Smooth muscle cell (in vitro differentiated cells): ENCODE measurements around the gene ELMO1. TPM values are rescaled to one million over a fixed set of nuclear protein-coding genes. Genes with fewer than 3 reads are reported as not detected.

Source experiments
- DNase-seq: peaks from one replicate; lab custom pipeline; 2025; ENCODE audit not compliant: unreplicated experiment; lab: John Stamatoyannopoulos, UW
- H2AFZ ChIP-seq: fragments of 200-600 bp; sonication (generic); 2 replicates; pipeline ENCODE4 v1.6.0; 2016; ENCODE audit warnings: antibody characterized with exemption, low read depth, mild to moderate bottlenecking
- H3F3A ChIP-seq: fragments of 200-600 bp; sonication (generic); 2 replicates; pipeline ENCODE4 v1.6.0; 2017; ENCODE audit warnings: antibody characterized with exemption, low read depth
- H3K27ac ChIP-seq: fragments of 200-600 bp; sonication (generic); 2 replicates; pipeline ENCODE4 v1.5.1; 2016; ENCODE audit warnings: low read depth, mild to moderate bottlenecking
- H3K27me3 ChIP-seq: fragments of 200-600 bp; sonication (generic); 2 replicates; pipeline ENCODE4 v1.6.1; 2016; ENCODE audit warnings: low read depth, mild to moderate bottlenecking
- H3K36me3 ChIP-seq: fragments of 200-600 bp; sonication (generic); 2 replicates; pipeline ENCODE4 v1.5.1; 2016; ENCODE audit warnings: low read depth
- H3K4me1 ChIP-seq: fragments of 200-600 bp; sonication (generic); 2 replicates; pipeline ENCODE4 v1.5.1; 2016; ENCODE audit warnings: low read depth
- H3K4me2 ChIP-seq: fragments of 200-600 bp; sonication (generic); 2 replicates; pipeline ENCODE4 v1.6.0; 2016; ENCODE audit warnings: mild to moderate bottlenecking
- H3K4me3 ChIP-seq: fragments of 200-600 bp; sonication (generic); 2 replicates; pipeline ENCODE4 v1.5.1; 2016; ENCODE audit warnings: mild to moderate bottlenecking
- H3K79me2 ChIP-seq: fragments of 200-600 bp; sonication (generic); 2 replicates; pipeline ENCODE4 v1.6.0; 2016; ENCODE audit warnings: low read depth, mild to moderate bottlenecking
- H3K9ac ChIP-seq: fragments of 200-600 bp; sonication (generic); 2 replicates; pipeline ENCODE4 v1.6.0; 2016; ENCODE audit warnings: low read depth
- H3K9me3 ChIP-seq: fragments of 200-600 bp; sonication (generic); replicated peaks from 2 replicates; pipeline ENCODE4 v1.5.1; 2016; ENCODE audit warnings: low read depth
- H4K20me1 ChIP-seq: fragments of 200-600 bp; sonication (generic); 2 replicates; pipeline ENCODE4 v1.6.0; 2016; ENCODE audit warnings: low read depth
- CTCF ChIP-seq: fragments of 200-600 bp; sonication (generic); IDR thresholded peaks from 2 replicates; pipeline ENCODE4 v1.5.1; 2017; ENCODE audit warnings: borderline replicate concordance, mild to moderate bottlenecking, antibody characterized with exemption; ENCODE audit not compliant: insufficient read depth, poor library complexity, severe bottlenecking
- WGBS: methylation state at CpG from one replicate; pipeline ENCODE4 v1.1.7; 2016; ENCODE audit warnings: low lambda C conversion rate; 5-methylcytosine and 5-hydroxymethylcytosine counted together
- polyA plus RNA-seq: library from polyadenylated mRNA; unstranded; fragments of >200 nt; fragmentation: Nextera tagmentation; extraction: Ambion mirVana; gene quantifications from 2 replicates; pipeline ENCODE4 v1.2.1, GENCODE V29; 2016
- total RNA-seq: library from RNA; depleted of rRNA; stranded (reverse); fragments of >200 nt; gene quantifications from 2 replicates; pipeline ENCODE4 v1.2.3, GENCODE V29; 2014

The ELMO1 gene
- total and polyA plus RNA-seq, 2 experiments from 2014 or later, result 8.2 to 36.0 TPM

- no peaks in the 10 kb centered on the region for H3K9me3 ChIP-seq
- H2AFZ ChIP-seq, result no peak overlapping the region
- 100% methylated on average over 1 of the region's 1 CpG for WGBS
- H3K9ac ChIP-seq, result no peak overlapping the region
- H3K4me2 ChIP-seq, result no peak overlapping the region
- H3K36me3 ChIP-seq, result no peaks in the 10 kb centered on the region
- no peaks in the 10 kb centered on the region for H3F3A ChIP-seq
- no peak overlapping the region for H3K27ac ChIP-seq
- H3K79me2 ChIP-seq, result no peaks in the 10 kb centered on the region
- DNase-seq, result no peak
- no peak overlapping the region for H3K4me3 ChIP-seq
- H3K27me3 ChIP-seq, result no peaks in the 10 kb centered on the region
- no peaks in the 10 kb centered on the region for H3K4me1 ChIP-seq
- H4K20me1 ChIP-seq, result no peaks in the 10 kb centered on the region
- TF ChIP-seq CTCF, result no peak
Observed at GRCh38 chr7:37079420-37079819, 369.2 kb downstream of the ELMO1 start.

GRCh38 chr7:37076668-37077067 lies 372.0 kb downstream of the ELMO1 start:
- DNase-seq, result no peak
- Histone ChIP-seq H3K4me1 (no peaks in the 10 kb centered on the region), H3K79me2 (no peaks in the 10 kb centered on the region), H3F3A (no peaks in the 10 kb centered on the region), H3K4me2 (no peak overlapping the region), H3K27me3 (no peaks in the 10 kb centered on the region), H3K36me3 (no peaks in the 10 kb centered on the region), H3K27ac (no peak overlapping the region), H3K9me3 (no peaks in the 10 kb centered on the region), H2AFZ (no peak overlapping the region), H3K4me3 (no peak overlapping the region), H3K9ac (no peak overlapping the region), H4K20me1 (no peaks in the 10 kb centered on the region)
- WGBS, result 96% methylated on average over 5 of the region's 5 CpGs
- TF ChIP-seq CTCF, result no peak

GRCh38 chr7:37074370-37074769 lies 374.3 kb downstream of the ELMO1 start:
- H3K36me3 ChIP-seq, result no peaks in the 10 kb centered on the region
- H3K4me2 ChIP-seq, result no peak overlapping the region
- WGBS, result 88% methylated on average over 4 of the region's 4 CpGs
- no peak overlapping the region for H3K9ac ChIP-seq
- no peaks in the 10 kb centered on the region for H3K79me2 ChIP-seq
- no peak overlapping the region for H3K4me3 ChIP-seq
- no peaks in the 10 kb centered on the region for H4K20me1 ChIP-seq
- DNase-seq, result no peak
- no peak overlapping the region for H3K27ac ChIP-seq
- H3K4me1 ChIP-seq, result no peaks in the 10 kb centered on the region
- no peak overlapping the region for H2AFZ ChIP-seq
- TF ChIP-seq CTCF, result no peak
- no peaks in the 10 kb centered on the region for H3K27me3 ChIP-seq
- H3K9me3 ChIP-seq, result no peaks in the 10 kb centered on the region
- no peaks in the 10 kb centered on the region for H3F3A ChIP-seq

GRCh38 chr7:37071124-37071523 lies 377.5 kb downstream of the ELMO1 start:
- 94% methylated on average over 2 of the region's 2 CpGs for WGBS
- Histone ChIP-seq H3K36me3 (no peaks in the 10 kb centered on the region), H3K27me3 (no peaks in the 10 kb centered on the region), H3K4me1 (no peaks in the 10 kb centered on the region), H3K79me2 (no peaks in the 10 kb centered on the region), H3K4me2 (no peak overlapping the region), H2AFZ (no peak overlapping the region), H3F3A (no peaks in the 10 kb centered on the region), H3K27ac (no peak overlapping the region), H3K4me3 (no peak overlapping the region), H3K9ac (no peak overlapping the region), H4K20me1 (no peaks in the 10 kb centered on the region), H3K9me3 (no peaks in the 10 kb centered on the region)
- no peak for DNase-seq
- TF ChIP-seq CTCF, result no peak
